Tibial nerve (tissue), 4 donors: Measurements from ENCODE around the gene GOLPH3L. TPM values are rescaled to one million over a fixed set of nuclear protein-coding genes. Genes with fewer than 3 reads are reported as not detected.

Experiments used
- DNase-seq, 2 donors: peaks; one replicate each; pipeline ENCODE4 v3.0.0-alpha.2; 2019; ENCODE audit warnings: low spot score in 2 of 2
- H3K27ac ChIP-seq, 4 donors: fragments of 200-600 bp; sonication (generic) in 3 of 4; one replicate each; pipeline ENCODE4 v1.5.1; 2017 to 2019; ENCODE audit warnings: mild to moderate bottlenecking in 1 of 4
- H3K27me3 ChIP-seq, 2 donors: fragments of 200-600 bp; sonication (generic) in 1 of 2; one replicate each; pipeline versions ENCODE4 v1.5.1 to v1.6.0; 2017 to 2019
- H3K36me3 ChIP-seq, 3 donors: fragments of 200-600 bp; sonication (generic); one replicate each; pipeline ENCODE4 v1.5.1; 2018 to 2019
- H3K4me1 ChIP-seq, 4 donors: fragments of 200-600 bp; sonication (generic) in 3 of 4; one replicate each; pipeline ENCODE4 v1.5.1; 2017 to 2019
- H3K4me3 ChIP-seq, 4 donors: fragments of 200-600 bp; sonication (generic) in 3 of 4; one replicate each; pipeline ENCODE4 v1.5.1; 2017 to 2019; ENCODE audit warnings: mild to moderate bottlenecking in 1 of 4, moderate library complexity in 1 of 4
- H3K9me3 ChIP-seq, 4 donors: fragments of 200-600 bp; sonication (generic) in 3 of 4; one replicate each; pipeline ENCODE4 v1.5.1; 2017 to 2019
- CTCF ChIP-seq, 5 experiments: fragments of 200-600 bp in 3 of 5; fragments of 450-650 bp in 2 of 5; sonication (generic) in 3 of 5; IDR thresholded peaks; one replicate each; pipeline ENCODE4 v1.5.1; 2016 to 2019; ENCODE audit warnings: antibody characterized with exemption in 5 of 5, mild to moderate bottlenecking in 3 of 5, moderate library complexity in 2 of 5
- EP300 ChIP-seq, 2 donors: sonication (generic); formaldehyde crosslinking; IDR thresholded peaks; one replicate each; pipeline ENCODE4 v1.6.1; 2017; ENCODE audit warnings: antibody characterized with exemption in 2 of 2, mild to moderate bottlenecking in 1 of 2
- POLR2A ChIP-seq, 2 donors: fragments of 450-650 bp; IDR thresholded peaks; one replicate each; pipeline ENCODE4 v1.6.1; 2017; ENCODE audit warnings: antibody characterized with exemption in 2 of 2, mild to moderate bottlenecking in 2 of 2, moderate library complexity in 2 of 2
- WGBS, 2 donors: methylation state at CpG; one replicate each; pipeline ENCODE4 v1.1.5; 2018; 5-methylcytosine and 5-hydroxymethylcytosine counted together
- total RNA-seq, 4 donors: library from RNA; depleted of rRNA; stranded (reverse); fragments of >200 nt; gene quantifications; one replicate each; pipeline ENCODE4 v1.1.0, GENCODE V29; 2016

Gene GOLPH3L
- total RNA-seq, 4 donors from 2014 or later = 20.6 to 30.9 (median 26.5) TPM

- Histone ChIP-seq H3K27me3 (no peaks in the 10 kb centered on the region), H3K4me1 (peaks cover 0 to 37% (median 5%) of the 10 kb centered on the region in 4 donors), H3K9me3 (no peaks in the 10 kb centered on the region), H3K36me3 (peaks cover 0 to 28% (median 5%) of the 10 kb centered on the region in 3 donors), H3K27ac (peak overlapping the region; percentile 55 to 84 (median 76)), H3K4me3 (peak overlapping the region; percentile 56 to 72 (median 65))
- WGBS, 2 donors = 0 to 1% methylated on average over 6 of the region's 6 CpGs
- TF ChIP-seq EP300 (IDR thresholded peaks at IDR 0.05) = no peak
- no peak for TF ChIP-seq CTCF (IDR thresholded peaks at IDR 0.05)
- no peak for TF ChIP-seq POLR2A (IDR thresholded peaks at IDR 0.05)
- DNase-seq = no peak
These were observed 364 bp downstream of the GOLPH3L start for GRCh38 chr1:150696590-150696989.

- 26 to 30% methylated on average over 1 of the region's 1 CpG for WGBS, 2 donors
- H3K4me1 ChIP-seq = peaks cover 0 to 37% (median 5%) of the 10 kb centered on the region in 4 donors
- H3K9me3 ChIP-seq = no peaks in the 10 kb centered on the region
- H3K4me3 ChIP-seq = peak overlapping the region; percentile 56 to 72 (median 65)
- H3K36me3 ChIP-seq = peaks cover 0 to 32% (median 5%) of the 10 kb centered on the region in 3 donors
- peak overlapping the region in 3 of 4 donors; percentile 68 to 84 (median 83) for H3K27ac ChIP-seq
- TF ChIP-seq POLR2A (IDR thresholded peaks at IDR 0.05) (no peak), CTCF (IDR thresholded peaks at IDR 0.05) (no peak), EP300 (IDR thresholded peaks at IDR 0.05) (no peak)
- DNase-seq = no peak
- no peaks in the 10 kb centered on the region for H3K27me3 ChIP-seq
These were observed 792 bp downstream of the GOLPH3L start for GRCh38 chr1:150696162-150696561.

- peaks cover 0 to 40% (median 5%) of the 10 kb centered on the region in 4 donors for H3K4me1 ChIP-seq
- H3K27me3 ChIP-seq = no peaks in the 10 kb centered on the region
- no peak overlapping the region for H3K4me3 ChIP-seq
- no peak overlapping the region for H3K27ac ChIP-seq
- no peaks in the 10 kb centered on the region for H3K9me3 ChIP-seq
- DNase-seq = no peak
- 80 to 81% methylated on average over 4 of the region's 4 CpGs for WGBS, 2 donors
- peaks cover 0 to 36% (median 5%) of the 10 kb centered on the region in 3 donors for H3K36me3 ChIP-seq
- TF ChIP-seq POLR2A (IDR thresholded peaks at IDR 0.05) = no peak
- no peak for TF ChIP-seq EP300 (IDR thresholded peaks at IDR 0.05)
- TF ChIP-seq CTCF (IDR thresholded peaks at IDR 0.05) = no peak
These were observed 1.4 kb downstream of the GOLPH3L start for GRCh38 chr1:150695561-150695960.

GRCh38 chr1:150692720-150693119, 4.2 kb downstream of the GOLPH3L start:
- Histone ChIP-seq H3K36me3 (peaks cover 0 to 46% (median 5%) of the 10 kb centered on the region in 3 donors), H3K27ac (no peak overlapping the region), H3K27me3 (no peaks in the 10 kb centered on the region), H3K4me1 (peaks cover 0 to 48% (median 3%) of the 10 kb centered on the region in 4 donors), H3K9me3 (no peaks in the 10 kb centered on the region), H3K4me3 (no peak overlapping the region)
- WGBS, 2 donors = 72 to 85% methylated on average over 3 of the region's 3 CpGs
- TF ChIP-seq POLR2A (IDR thresholded peaks at IDR 0.05) (no peak), EP300 (IDR thresholded peaks at IDR 0.05) (no peak)
- no peak for DNase-seq

GRCh38 chr1:150688763-150689162, 8.2 kb downstream of the GOLPH3L start:
- 52 to 60% methylated on average over 1 of the region's 1 CpG for WGBS, 2 donors
- Histone ChIP-seq H3K27ac (peak overlapping the region in 2 of 4 donors; percentile 13 to 32), H3K4me1 (peaks cover 0 to 23% (median 0%) of the 10 kb centered on the region in 4 donors), H3K9me3 (no peaks in the 10 kb centered on the region), H3K36me3 (peaks cover 0 to 52% (median 0%) of the 10 kb centered on the region in 3 donors), H3K4me3 (no peak overlapping the region), H3K27me3 (no peaks in the 10 kb centered on the region)
- no peak for TF ChIP-seq CTCF (IDR thresholded peaks at IDR 0.05)
- TF ChIP-seq EP300 (IDR thresholded peaks at IDR 0.05) = peak in 1 of 2 donors; percentile 35
- DNase-seq = no peak
